GM19238 (cell line): ENCODE data around the gene RNF13.
A peak's percentile ranks its signal among the peaks of the same experiment; 100 is the strongest.
"Not testable (repeated sequence)": the region's sequence is repeated elsewhere in the genome, so short reads cannot be mapped to it uniquely, and the experiment has no call there.

ENCODE experiments used
- DNase-seq: peaks from one replicate; pipeline ENCODE4 v3.0.0; 2011; ENCODE audit warnings: low spot score; ENCODE audit not compliant: insufficient read length

The RNF13 gene

GRCh38 chr3:149895339-149895738 lies 82.3 kb downstream of the RNF13 start:
- DNase-seq: no peak

DNA sequence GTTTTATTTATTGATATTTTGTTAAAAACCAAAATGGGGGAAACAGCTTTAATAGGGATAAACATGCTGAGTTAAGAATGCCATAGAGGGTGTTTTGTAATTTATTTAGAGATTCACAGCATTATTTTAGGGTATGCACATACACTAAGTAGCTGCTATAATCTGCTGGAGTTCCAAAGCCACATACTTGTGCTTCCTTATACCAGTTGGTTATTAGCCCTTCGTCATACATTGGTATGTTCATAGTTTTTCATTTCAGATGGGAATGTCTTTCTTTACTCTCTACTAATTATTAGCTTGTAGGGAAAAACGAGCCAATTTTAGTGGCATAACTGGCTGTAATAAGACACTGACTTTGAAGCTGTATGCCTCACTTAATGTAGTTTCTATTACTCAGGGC lies 82.8 kb downstream of the RNF13 start:
- DNase-seq: no peak

- DNase-seq: no peak
These were observed 85.8 kb downstream of the RNF13 start for GRCh38 chr3:149898771-149899170.

DNA sequence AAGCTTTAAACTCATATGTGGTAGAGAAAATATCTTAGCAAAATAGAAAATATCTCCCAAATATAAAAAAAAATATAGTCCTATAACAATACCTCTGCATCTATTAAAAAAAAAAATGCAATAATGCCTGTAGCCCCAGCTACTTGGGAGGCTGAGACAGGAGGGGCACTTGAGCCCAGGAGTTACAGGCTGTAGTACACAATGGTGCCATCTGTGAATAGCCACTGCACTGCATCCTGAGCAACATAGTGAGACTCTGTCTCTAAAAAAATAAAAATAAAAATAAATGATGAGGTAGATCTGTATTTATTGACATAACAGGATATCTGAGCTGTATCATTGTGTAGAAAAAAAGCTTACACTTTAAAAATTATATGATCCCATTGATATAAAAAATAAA lies 87.3 kb downstream of the RNF13 start:
- DNase-seq: no peak

DNA sequence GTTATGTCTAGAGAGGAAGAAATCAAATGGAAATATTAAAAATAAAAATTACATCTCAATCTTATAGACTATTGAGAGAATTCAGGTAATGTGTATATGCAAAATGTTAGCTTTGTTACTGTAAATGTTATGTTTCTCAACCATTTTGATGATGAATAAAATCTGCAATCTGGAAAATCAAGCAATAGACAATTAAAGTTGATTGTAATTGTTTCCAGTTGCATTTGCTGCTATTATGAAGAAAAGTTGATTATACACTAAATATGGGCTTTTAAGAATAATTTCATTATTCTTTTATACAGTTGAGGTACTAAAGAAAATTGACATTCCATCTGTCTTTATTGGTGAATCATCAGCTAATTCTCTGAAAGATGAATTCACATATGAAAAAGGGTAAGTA lies 88.8 kb downstream of the RNF13 start:
- no peak for DNase-seq

DNA sequence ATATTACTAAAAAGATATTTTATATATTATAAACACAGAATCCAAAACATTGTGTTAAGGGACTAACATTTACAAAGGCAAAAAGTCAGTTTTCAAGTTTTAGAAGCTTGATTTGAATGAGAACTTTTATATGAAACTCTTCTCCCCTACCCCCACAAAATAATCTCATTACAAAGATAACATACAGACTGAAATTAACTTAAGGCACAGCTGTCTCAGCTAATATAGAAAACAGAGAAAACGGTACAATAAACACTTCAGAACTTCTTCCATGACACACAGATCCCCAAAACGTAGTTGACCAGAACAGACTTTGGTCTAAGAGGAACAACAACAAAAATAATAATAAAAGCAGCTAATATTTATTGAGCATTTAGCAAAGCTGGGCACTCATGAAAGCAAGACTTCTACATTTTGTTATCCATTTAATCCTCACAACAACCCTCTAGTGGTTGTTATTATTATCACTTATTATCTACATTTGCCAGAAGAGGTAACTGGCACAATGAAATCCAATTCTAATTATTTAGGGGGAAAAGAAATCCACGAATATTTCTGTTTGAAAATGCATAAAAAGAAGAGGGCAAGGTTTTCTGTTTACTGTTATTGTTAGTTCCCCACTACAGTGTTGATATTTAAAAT lies 89.6 kb downstream of the RNF13 start:
- no peak for DNase-seq

DNA sequence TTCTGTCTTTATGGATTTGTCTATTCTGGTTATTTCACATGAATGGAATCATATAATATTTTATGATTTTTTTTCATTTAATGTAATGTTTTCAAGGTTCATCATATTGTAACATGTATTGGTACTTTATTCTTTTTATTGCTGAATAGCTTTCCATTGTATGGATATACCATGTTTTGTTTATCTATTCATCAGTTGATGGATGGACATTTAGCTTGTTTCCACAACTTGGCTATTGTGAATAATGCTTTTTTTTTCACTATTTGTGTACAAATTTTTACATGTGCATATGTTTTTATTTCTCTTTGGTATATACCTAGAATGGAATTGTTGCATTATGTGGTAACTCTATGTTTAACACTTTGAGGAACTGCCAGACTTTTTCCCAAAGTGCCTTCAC lies 93.0 kb downstream of the RNF13 start:
- DNase-seq: no peak

DNA sequence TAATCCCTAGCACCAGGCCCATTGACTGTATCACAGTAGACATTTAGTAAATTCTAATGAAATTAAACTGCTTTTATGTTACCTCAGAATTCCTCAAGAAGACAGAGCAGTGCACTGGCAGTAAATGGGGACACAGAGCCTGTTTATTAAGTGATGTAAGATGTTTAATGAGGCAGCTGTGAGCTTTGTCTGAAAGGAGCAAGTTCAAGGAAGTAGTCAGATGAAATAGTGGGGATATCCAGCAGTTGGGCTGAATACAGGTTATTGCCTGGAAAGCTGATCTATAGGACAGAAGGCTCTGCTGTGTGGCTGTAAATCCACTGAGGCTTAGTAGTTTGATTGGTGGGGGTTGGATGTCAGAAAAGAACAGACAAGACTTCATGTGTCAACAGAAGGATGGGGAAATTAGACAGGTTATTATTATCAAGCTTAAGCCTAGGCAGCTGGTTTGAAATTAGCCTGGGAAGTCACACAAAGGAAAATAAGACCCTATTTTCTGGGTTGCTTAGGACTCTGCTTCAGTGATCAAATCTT lies 95.5 kb downstream of the RNF13 start:
- DNase-seq: no peak

DNA sequence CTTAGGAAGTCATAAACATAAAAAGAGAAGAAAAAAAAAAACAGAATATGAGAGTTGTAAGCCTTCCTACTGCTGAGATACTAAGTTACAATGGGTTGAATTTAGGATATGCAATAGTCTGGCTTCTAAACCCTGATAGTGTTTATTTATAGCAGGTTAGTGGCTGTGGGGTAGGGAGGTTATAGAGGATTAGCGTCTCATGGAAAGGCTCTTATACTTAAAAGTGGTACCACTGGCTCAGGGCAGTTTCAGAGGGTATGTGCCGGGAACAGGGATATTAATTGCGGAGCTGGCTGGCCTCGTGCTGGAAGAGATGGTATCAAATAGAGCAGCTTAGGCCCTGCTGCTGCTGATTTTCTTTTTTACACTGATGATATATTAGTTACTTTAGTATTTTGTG lies 96.9 kb downstream of the RNF13 start:
- DNase-seq: no peak

DNA sequence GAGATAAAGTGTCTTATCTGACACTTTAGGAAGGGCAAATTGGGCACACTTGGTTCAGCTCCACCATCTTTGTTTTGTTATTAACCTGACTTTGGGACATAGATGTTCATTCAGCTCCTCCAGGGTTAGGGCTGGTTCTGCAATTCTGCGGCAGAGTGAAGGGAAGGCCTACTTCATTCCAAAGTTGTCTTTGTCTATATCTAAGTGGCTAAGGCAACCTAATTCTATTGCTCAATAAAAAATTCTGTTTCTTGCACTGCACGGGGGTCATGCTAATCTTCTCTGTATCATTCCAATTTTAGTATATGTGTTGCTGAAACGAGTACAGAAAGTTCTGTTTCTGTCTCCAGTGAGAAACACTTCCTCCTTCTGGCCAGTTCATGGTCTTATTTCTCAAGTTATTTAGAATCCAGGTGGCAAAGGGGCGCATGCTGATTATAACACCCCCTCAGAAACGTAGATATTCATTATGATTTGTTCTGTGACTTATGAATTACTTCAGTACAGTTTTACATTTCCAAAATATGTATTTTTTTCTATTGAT lies 104.2 kb downstream of the RNF13 start:
- DNase-seq: no peak

- DNase-seq: no peak
These were observed 106.5 kb downstream of the RNF13 start for GRCh38 chr3:149919509-149919908.

DNA sequence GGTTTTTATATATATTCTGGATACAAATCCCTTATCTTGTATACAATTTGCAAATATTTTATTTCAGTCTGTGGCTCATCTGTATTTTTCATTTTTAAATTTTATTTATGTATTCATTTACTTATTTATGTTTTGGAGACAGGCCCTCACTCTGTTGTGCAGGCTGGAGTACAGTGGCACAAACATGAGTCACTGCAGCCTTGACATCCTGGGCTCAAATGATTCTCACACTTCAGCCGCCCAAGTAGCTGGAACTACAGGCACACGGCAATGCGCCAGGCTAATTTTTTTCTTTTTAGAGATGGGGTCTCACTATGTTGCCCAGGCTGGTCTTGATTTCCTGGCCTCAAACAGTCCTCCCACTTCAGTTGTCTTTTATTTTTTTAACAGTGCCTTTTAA lies 107.1 kb downstream of the RNF13 start:
- DNase-seq: no peak

DNA sequence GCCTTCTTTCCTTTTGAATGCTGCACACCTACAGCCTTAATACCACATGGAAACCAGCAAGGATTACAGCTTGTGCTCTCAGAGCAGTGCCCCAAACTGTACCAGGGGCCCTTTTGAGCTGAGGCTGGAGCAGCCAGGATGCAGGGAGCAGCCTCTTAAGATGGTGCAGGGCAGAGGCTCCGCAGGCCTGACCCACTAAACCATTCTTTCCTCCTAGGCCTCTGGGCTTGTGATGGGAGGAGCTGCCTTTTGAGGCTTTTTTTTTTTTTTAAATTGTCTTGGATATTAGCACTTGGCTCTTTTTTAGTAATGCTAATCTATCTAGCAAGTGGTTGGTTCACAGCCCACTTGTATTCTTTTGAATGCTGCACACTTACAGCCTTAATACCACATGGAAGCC lies 120.0 kb downstream of the RNF13 start:
- no peak for DNase-seq

- no peak for DNase-seq
These were observed 120.8 kb downstream of the RNF13 start for GRCh38 chr3:149933858-149934257.

DNA sequence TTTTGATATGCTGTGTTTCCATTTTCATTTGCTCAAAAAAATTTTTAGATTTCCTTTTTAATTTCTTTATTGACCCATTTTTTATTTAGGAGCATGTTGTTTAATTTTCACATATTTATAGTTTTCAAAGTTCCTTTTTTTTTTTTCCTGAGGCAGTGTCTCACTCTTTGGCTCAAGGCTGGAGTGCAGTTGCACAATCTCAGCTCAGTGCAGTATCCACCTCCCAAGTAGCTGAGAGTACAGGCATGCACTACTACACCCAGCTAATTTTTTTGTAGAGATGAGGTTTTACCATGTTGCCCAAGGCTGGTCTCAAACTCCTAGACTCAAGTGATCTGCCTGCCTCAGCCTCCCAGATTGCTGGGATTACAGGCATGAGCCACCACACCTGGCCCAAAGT lies 121.5 kb downstream of the RNF13 start:
- DNase-seq: no peak

DNA sequence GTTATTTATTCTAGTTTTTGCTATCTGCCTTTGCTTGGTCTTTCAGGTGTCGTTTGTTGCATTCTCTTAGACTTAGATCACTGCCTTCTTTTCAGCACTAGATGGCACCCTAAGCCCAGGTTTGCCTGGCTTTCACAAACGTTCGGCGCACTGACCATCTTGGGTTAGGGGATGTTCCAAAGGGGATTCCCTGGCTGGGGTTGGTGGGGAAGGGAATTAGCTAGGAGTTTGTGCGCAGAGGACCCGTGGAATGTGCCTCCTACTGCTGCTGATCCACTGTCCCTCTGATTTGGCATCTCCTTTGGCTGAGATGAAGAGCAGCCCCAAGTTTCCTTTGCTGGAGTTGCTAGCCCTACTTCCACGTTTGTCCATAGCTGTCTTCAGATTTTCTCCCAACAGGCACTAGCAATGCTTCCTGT lies 123.8 kb downstream of the RNF13 start:
- DNase-seq: peak; percentile 2

- not testable (repeated sequence) for DNase-seq
These were observed 125.5 kb downstream of the RNF13 start for GRCh38 chr3:149938392-149939055.

- DNase-seq: no peak
These were observed 128.2 kb downstream of the RNF13 start for GRCh38 chr3:149941186-149941585.

DNA sequence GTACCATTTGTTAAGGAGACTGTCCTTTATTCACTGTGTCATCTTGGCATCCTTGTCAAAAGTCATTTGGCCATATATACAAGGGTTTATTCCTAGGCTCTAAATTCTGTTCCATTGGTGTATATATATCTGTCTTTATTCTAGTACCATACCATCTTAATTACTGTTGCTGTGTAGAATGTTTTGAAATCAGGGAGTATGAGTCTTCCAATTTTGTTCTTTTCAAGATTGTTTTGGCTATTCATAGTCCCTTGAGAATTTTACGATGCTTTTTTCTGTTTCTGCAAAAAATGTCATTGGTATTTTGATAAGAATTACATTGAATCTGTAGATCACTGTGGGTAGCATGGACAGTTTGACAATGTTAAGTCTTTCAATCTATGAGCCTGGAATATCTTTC lies 128.9 kb downstream of the RNF13 start:
- DNase-seq: no peak

DNA sequence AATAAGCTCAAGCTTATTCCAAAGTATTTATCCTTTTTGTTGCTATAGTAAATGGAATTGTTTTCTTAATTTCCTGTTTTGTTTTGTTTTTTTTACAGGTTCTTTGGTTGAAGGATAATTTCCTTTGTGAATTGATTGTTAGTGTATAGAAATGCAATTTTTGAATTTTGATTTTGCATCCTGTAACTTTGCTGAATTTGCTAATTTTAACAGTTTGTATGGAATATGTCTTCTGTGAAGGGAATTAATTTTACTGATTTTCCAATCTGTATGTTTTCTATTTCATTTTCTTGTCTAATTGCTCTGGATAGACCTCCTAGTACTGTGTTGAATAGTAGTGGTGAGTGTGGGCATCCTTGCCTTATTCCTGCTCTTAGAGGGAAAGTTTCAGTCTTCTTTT lies 129.4 kb downstream of the RNF13 start:
- no peak for DNase-seq

DNA sequence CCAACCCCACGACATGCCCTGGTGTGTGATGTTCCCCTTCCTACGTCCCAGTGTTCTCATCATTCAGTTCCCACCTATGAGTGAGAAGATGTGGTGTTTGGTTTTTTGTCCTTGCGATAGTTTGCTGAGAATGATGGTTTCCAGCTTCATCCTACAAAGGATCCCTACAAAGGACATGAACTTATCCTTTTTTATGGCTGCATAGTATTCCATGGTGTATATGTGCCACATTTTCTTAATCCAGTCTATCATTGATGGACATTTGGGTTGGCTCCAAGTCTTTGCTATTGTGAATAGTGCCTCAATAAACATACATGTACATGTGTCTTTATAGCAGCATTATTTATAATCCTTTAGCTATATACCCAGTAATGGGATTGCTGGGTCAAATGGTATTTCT lies 131.0 kb downstream of the RNF13 start:
- DNase-seq: not testable (repeated sequence)

DNA sequence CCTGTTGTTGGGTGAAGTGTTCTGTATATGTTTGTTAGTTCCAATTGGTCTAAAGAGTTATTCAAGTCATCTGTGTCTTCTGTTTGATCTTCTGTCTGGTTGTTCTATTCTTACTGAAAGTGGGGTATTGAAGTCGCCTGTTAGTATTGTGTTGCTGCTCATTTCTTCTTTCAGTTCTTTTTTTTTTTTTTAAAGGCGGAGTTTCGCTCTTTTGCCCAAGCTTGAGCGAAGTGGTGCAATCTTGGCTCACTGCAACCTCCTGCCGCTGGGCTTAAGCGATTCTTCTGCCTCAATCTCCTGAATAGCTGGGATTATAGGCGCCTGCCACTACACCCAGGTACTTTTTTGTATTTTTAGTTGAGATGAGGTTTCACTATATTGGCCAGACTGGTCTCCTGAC lies 134.2 kb downstream of the RNF13 start:
- DNase-seq: no peak

GRCh38 chr3:149949181-149949580 lies 136.2 kb downstream of the RNF13 start:
- DNase-seq: no peak
